GM19240 (cell line): Measurements from ENCODE around the gene RSBN1.
A peak's percentile ranks its signal among the peaks of the same experiment; 100 is the strongest.
"Not testable (repeated sequence)": the region's sequence is repeated elsewhere in the genome, so short reads cannot be mapped to it uniquely, and the experiment has no call there.

Source experiments
- DNase-seq: peaks from one replicate; pipeline ENCODE4 v3.0.0; 2011; ENCODE audit warnings: low spot score; ENCODE audit not compliant: insufficient read length

Gene RSBN1

DNA sequence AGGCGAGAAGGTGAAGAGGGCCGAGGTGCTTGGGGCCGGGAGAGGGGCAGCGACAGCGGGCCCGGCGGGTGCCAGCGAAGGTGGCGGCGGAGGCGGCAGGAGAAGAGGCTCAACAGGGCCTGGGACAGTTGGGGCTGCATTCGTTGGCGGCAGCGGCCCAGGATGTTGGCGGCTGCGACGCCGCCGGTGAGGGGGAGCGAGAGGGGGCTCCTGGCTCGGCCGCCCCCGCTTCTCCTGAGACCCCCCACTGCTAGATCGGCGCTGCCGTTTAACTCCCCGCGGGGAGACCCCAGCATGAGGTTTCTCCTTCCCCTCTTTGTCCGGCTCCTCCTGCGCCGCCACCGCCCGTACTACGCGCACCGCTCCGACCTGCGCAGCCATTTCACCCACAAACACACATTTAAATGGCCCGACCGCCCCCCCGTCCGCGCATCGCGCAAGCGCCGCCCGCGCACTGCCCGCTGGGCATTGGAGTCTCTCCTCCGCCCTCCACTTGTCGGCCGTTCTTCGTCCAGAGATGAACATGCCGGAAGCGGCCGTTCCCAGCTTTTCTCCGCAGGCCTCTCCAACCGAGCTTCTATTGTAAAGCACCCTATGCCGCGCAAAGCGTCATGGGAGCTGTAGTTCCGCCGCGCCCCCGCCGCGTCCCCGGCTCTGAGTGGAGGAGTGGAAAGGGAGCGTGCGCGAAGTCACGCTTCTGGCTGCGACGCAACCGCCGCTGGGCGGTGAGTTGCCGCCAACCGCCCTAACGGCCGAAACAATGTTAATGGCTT, at the start of gene RSBN1:
Gene RSBN1 (minus strand): TSS at position 589 of the 773 bp plus-strand sequence. CDS start 64 bp downstream, at position 525.
- peak; percentile 68 for DNase-seq

DNA sequence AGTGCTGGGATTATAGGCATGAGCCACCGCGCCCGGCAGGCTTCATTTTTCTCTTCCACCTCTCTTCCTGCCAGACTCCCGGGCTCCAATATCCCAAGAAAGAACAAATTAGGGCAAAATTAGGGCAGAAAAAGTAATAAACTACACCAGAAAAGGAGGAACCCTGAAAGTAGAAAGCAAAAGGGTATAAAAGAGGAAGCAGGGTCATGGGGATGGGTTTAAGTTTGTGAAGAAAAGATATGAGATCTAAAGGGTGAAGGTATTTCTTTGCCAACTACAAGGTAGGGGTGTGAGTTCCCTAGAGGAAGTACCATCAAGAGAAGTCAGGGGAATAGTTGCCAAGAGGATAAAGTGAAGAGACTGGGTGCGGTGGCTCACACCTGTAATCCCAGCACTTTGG, 49.4 kb upstream of the RSBN1 start:
- no peak for DNase-seq

GRCh38 chr1:113860891-113861290, 48.6 kb upstream of the RSBN1 start:
- DNase-seq, result no peak

DNA sequence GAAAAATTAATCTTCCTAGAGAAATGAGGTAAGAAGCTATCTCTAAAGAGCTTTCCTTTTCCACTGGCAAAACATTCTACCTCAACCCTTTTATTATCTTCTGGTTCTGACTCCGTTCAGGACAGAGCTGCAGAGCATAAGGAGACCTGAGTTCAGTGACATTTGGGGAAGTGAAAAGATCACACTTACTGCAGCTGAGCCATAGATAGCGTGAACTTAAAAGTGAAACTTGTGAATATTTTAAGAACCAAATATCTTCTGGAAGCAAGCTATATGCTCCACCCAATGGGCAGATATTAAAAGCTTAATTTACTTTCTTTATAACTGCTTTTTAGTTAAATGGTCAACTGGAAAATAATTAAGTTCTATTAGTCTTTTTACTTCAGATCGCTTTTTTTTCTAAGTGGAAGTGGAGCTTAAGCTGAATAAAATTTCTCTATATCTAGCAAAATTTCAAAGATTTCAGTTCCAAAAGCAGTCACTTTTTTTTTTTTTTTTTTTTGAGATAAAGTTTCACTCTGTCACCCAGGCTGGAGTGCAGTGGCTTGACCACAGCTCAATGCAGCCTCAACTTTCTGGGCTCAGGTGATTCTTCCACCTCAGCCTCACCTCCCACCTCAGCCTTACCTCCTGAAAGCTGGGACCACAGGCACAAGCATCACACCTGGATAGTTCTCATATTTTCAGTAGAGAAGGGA, 47.4 kb upstream of the RSBN1 start:
- DNase-seq, result no peak

GRCh38 chr1:113858982-113859381, 46.7 kb upstream of the RSBN1 start:
- DNase-seq, result no peak

- no peak for DNase-seq
These were observed 46.1 kb upstream of the RSBN1 start for GRCh38 chr1:113858418-113858817.

GRCh38 chr1:113857776-113858175, 45.5 kb upstream of the RSBN1 start:
- no peak for DNase-seq

DNA sequence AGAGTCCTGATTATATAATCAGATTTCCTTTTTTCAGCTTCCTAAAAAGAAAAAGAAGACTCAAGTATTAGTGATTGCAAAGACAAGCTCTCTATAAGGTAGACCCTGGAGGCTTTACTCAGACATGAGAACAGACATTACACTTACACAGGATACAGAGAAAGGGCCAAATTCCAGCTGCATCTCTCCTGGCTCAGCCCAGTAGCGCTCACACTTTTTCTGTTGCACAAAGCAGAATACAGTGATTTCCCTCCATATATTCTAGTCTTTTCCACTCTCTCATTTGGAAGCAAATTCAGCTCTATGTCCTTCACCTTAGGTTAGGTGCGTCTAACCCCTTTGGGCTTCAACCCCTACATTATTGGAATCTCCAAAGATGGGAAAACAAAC, 44.1 kb upstream of the RSBN1 start:
- no peak for DNase-seq

DNA sequence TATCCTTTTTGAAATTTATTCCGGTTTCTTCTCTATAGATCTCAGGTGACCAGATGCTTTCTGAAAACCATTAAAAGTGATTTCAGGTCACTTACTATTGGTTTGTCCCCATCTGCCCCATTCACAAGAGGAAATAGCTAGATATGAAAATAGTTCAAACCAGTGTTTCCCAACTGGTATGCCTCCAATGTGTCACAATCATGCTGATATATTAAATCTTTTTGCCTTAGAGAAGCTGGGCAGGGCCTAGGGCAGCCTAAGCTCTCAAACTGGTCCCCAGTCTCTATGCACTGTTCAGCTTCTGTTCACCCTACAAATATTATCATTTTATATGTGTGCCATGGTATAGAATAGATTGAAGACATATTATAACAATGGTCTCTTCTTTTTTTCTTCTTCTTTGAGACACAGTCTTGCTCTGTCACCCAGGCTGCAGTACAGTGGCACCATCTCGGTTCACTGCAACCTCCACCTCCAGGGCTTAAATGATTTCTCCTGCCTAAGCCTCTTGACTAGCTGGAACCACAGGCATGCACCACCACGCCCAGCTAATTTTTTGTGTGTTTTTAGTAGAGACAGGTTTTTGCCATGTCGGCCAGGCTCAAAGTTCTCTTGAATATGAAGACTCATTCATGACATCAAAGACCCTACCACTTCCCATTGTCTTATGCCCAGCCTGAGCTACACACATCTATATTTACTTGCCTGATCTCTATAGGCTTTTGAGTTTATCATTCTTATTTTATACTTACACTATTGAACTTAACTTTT, 43.5 kb upstream of the RSBN1 start:
- no peak for DNase-seq

DNA sequence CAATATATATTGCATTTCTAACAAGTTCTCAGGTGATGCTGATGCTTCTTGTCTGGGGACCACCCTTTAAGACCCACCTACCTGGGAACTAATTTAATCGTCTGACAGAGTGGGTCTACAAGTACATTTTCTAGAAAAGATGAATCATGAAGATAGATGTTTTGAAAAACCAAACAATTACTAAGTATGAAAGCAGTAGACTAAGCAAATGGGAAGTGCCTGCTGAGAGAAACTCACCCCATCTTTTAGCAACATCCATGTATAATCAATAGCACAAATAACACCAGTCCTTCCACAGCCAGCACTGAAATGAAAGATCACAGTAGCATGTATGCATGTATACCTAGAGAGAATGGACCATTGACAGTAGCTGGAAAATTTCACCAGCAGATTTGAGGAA, 42.0 kb upstream of the RSBN1 start:
- no peak for DNase-seq

GRCh38 chr1:113852694-113853093, 40.4 kb upstream of the RSBN1 start:
- DNase-seq, result not testable (repeated sequence)

- DNase-seq, result no peak
These were observed 38.0 kb upstream of the RSBN1 start for GRCh38 chr1:113850127-113850796.

DNA sequence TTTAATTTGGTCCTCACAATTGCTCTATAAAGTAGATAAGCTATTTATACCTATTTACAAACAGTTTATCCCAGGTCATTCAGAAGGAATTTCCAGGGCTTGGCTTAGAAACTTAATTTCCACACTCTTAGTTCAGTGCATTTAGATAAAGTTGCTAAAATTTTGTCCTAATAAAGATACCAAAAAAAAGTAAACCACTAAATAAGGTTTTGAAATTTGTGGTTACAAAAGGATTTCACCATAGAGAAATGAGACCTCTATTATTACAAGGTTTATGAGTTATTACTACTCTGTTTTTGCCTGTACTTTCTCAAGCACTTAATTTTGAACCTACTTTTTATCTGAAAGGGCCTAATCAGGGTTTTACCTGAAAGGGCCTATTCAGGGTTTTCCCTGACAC, 36.8 kb upstream of the RSBN1 start:
- no peak for DNase-seq

GRCh38 chr1:113846391-113847035, 34.2 kb upstream of the RSBN1 start:
- no peak for DNase-seq

GRCh38 chr1:113836534-113836933, 24.3 kb upstream of the RSBN1 start:
- no peak for DNase-seq

DNA sequence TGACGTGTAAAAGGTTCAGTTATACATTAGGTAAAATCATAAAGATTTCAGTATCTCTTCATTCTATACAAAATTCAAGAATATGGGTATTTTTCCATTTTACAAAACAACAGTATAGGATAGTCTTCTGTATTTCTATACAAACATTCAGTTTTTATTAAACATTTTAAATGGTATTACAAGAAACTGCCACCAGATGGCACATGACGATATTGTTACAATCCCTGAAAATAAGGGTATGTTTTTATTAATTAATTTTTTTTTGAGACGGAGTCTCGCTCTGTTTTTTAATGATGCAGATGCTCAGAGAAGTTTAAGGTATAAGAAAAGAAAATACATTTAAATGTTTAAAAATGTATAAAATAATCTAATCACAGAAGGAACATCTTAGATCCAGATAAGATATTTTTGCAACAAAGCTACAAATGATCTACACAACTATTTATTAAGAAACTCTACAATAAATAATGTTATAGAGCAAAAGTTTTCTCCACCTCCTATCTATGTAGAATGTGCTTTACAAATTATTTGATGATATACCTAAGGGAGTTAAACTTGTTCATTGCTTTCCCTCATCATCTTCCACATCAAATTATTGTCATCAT, 23.5 kb upstream of the RSBN1 start:
- DNase-seq, result no peak

GRCh38 chr1:113834716-113835115, 22.4 kb upstream of the RSBN1 start:
- DNase-seq, result no peak

GRCh38 chr1:113830039-113830438, 17.8 kb upstream of the RSBN1 start:
- DNase-seq, result no peak

- DNase-seq, result no peak
These were observed 9.6 kb upstream of the RSBN1 start for GRCh38 chr1:113821916-113822315.

DNA sequence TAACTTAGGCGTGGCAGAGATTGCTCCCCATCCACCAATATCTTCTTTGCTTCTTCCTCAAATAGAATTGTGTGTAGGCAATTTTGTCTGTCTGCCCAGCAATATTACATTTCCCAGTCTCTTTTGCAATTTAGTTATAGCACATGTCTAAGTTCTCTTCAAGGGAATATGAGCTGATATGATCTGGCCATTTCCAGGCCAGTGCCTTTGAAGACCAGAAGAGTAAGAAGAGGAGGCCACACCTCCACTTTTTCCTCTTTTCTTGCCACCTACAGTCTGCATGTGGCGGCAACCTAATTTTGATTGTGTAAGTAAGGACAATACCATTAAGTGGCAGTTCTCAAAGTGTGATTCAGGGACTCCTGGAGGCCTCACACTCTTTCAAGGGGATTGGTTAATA, 6.3 kb upstream of the RSBN1 start:
- no peak for DNase-seq

DNA sequence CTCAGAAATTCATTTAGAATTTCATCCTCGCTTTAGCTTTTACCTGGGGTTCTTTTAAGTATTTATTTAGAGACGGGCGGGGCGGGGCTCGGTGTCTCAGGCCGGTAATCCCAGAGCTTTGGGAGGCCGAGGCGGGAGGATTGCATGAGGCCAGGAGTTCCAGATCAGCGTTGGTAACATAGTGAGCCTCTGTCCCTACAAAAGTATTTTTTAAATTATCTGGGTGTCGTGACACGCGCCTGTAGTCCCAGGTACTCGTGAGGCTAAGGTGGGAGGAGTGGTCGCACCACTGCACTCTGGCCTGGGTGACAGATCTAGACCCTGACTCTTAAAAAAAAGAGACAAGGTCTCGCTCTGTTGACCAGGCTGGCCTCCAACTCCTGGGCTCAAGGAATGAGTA, 942 bp upstream of the RSBN1 start:
- no peak for DNase-seq
